GM12878 (cell line): Measurements from ENCODE around the gene PCSK9. TPM values are rescaled to one million over a fixed set of nuclear protein-coding genes. Genes with fewer than 3 reads are reported as not detected.

Source experiments
- ATAC-seq: fragments of 200-7000 bp; cut with Tn5 transposase; 3 replicates; pipeline ENCODE4 v1.9.1; 2020; ENCODE audit warnings: mild to moderate bottlenecking, moderate library complexity
- BruUV-seq: library from RNA; stranded (reverse); fragments of 400-500 nt; replicated peaks from 2 replicates; lab custom pipeline; 2021; lab: Mats Ljungman, UMichigan
- CTCF ChIA-PET: fragments of 300-600 bp; sonication (Branson Sonifier 250); formaldehyde crosslinking; extraction: SDS; loops from one replicate; lab custom pipeline; 2021; ENCODE audit warnings: inconsistent platforms; lab: Yijun Ruan, JAX
- POLR2A ChIA-PET: fragments of 350-600 bp; formaldehyde crosslinking; extraction: SDS; loops from one replicate; lab custom pipeline; 2021; ENCODE audit warnings: inconsistent platforms; lab: Charles Lee
- RAD21 ChIA-PET: fragments of 300-600 bp; sonication (Branson Sonifier 250); formaldehyde crosslinking; loops from one replicate; lab custom pipeline; 2023; ENCODE audit warnings: antibody characterized with exemption; ENCODE audit not compliant: unreplicated experiment; lab: Charles Lee
- SMC1A ChIA-PET: fragments of 300-600 bp; sonication (Branson Sonifier 250); formaldehyde crosslinking; loops from one replicate; lab custom pipeline; 2023; ENCODE audit not compliant: unreplicated experiment, uncharacterized antibody; lab: Charles Lee
- DNase-seq: peaks from one replicate; pipeline ENCODE4 v3.0.0-alpha.2; 2011; ENCODE audit warnings: low read depth, low spot score
- FAIRE-seq: peaks from 3 replicates; lab custom pipeline; 2011; peaks lifted over from hg19 to GRCh38; lab: Jason Lieb, UNC
- H2AFZ ChIP-seq: 2 replicates; pipeline ENCODE4 v1.6.0; 2011; ENCODE audit warnings: low read depth, low read length, control low read depth; ENCODE audit not compliant: control insufficient read depth
- H3K27ac ChIP-seq: 2 replicates; pipeline ENCODE4 v1.5.1; 2011; ENCODE audit warnings: control low read depth; ENCODE audit not compliant: control insufficient read depth, insufficient read depth
- H3K27me3 ChIP-seq, 2 experiments: replicated peaks in 1 of 2; 2 replicates each; pipeline versions ENCODE4 v1.6.0 to v1.6.1; 2011; ENCODE audit warnings: low read length in 1 of 2; ENCODE audit not compliant: control insufficient read depth in 2 of 2, insufficient read depth in 2 of 2
- H3K36me3 ChIP-seq, 2 experiments: 2 replicates each; pipeline ENCODE4 v1.5.1; 2011; ENCODE audit warnings: low read length in 1 of 2; ENCODE audit not compliant: control insufficient read depth in 2 of 2, insufficient read depth in 2 of 2
- H3K4me1 ChIP-seq: 2 replicates; pipeline ENCODE4 v1.6.1; 2011; ENCODE audit warnings: mild to moderate bottlenecking, low read length, moderate library complexity, mixed read lengths; ENCODE audit not compliant: control insufficient read depth, insufficient read depth
- H3K4me2 ChIP-seq: 2 replicates; pipeline ENCODE4 v1.6.0; 2011; ENCODE audit warnings: control low read depth; ENCODE audit not compliant: control insufficient read depth, insufficient read depth
- H3K4me3 ChIP-seq: fragments of 200-600 bp; sonication (generic); 2 replicates; pipeline ENCODE4 v1.5.1; 2016
- H3K79me2 ChIP-seq: 2 replicates; pipeline ENCODE4 v1.6.0; 2011; ENCODE audit warnings: low read length; ENCODE audit not compliant: control insufficient read depth, insufficient read depth
- H3K9ac ChIP-seq: 2 replicates; pipeline ENCODE4 v1.8.0; 2011; ENCODE audit warnings: low read length, control low read depth, mixed read lengths; ENCODE audit not compliant: control insufficient read depth, insufficient read depth
- H3K9me3 ChIP-seq: replicated peaks from 3 replicates; pipeline ENCODE4 v1.5.1; 2011; ENCODE audit warnings: mild to moderate bottlenecking, low read length; ENCODE audit not compliant: control insufficient read depth, insufficient read depth
- H4K20me1 ChIP-seq: 2 replicates; pipeline ENCODE4 v1.6.0; 2011; ENCODE audit not compliant: control insufficient read depth, insufficient read depth
- BMI1 ChIP-seq: fragments of 450-650 bp; IDR thresholded peaks from 2 replicates; pipeline ENCODE4 v1.6.1; 2016; ENCODE audit warnings: mild to moderate bottlenecking, moderate library complexity, borderline replicate concordance
- IRF4 ChIP-seq: IDR thresholded peaks from 2 replicates; pipeline ENCODE4 v1.6.1; 2011; ENCODE audit warnings: low read depth, low read length
- TARDBP ChIP-seq: IDR thresholded peaks from 2 replicates; pipeline ENCODE4 v1.6.1; 2016; ENCODE audit warnings: borderline replicate concordance
- WGBS: methylation state at CpG from one replicate; pipeline ENCODE4 v1.1.6; 2016; ENCODE audit warnings: low lambda C conversion rate; ENCODE audit not compliant: insufficient replicate concordance, insufficient coverage; ENCODE audit errors: missing lambda C conversion rate; 5-methylcytosine and 5-hydroxymethylcytosine counted together
- in situ Hi-C: fragments of 300-500 bp; cut with MboI; formaldehyde crosslinking; loops from 9 replicates; pipeline ENCODE4 v1.14.3; 2018; ENCODE audit warnings: mixed read lengths
- intact Hi-C: fragments of 100-400 bp; cut with micrococcal nuclease; formaldehyde crosslinking; loops from one replicate; pipeline ENCODE4 v1.14.2; 2022; ENCODE audit not compliant: unreplicated experiment
- polyA plus RNA-seq, 11 experiments: library from polyadenylated mRNA; depleted of rRNA in 4 of 11; unstranded in 6 of 11; stranded (reverse) in 5 of 11; fragments of >200 nt; fragmentation: Nextera tagmentation in 4 of 11; fragmentation: Illumina TruSeq in 1 of 11; extraction: Ambion mirVana in 4 of 11; extraction: Trizol in 1 of 11; gene quantifications; 1 replicate in 1 of 11; 2 replicates in 10 of 11; pipeline versions ENCODE4 v1.2.1 to v1.2.3, GENCODE V29; 2011 to 2016; ENCODE audit warnings: inconsistent platforms in 2 of 11, missing spikeins in 2 of 11, low read depth in 1 of 11
- total RNA-seq, 4 experiments: library from RNA; depleted of rRNA in 3 of 4; stranded (reverse); fragments of >200 nt in 3 of 4; fragmentation: Illumina TruSeq in 1 of 4; extraction: Trizol in 1 of 4; gene quantifications; 2 replicates each; pipeline versions ENCODE4 v1.2.1 to v1.2.3, GENCODE V29; 2013 to 2021

Gene PCSK9
- total and polyA plus RNA-seq, 10 of the 15 experiments (the other 5 are each of a cell fraction or from before 2014, with no cell fraction given), result 0.03 to 0.15 TPM; not detected in 8

DNA sequence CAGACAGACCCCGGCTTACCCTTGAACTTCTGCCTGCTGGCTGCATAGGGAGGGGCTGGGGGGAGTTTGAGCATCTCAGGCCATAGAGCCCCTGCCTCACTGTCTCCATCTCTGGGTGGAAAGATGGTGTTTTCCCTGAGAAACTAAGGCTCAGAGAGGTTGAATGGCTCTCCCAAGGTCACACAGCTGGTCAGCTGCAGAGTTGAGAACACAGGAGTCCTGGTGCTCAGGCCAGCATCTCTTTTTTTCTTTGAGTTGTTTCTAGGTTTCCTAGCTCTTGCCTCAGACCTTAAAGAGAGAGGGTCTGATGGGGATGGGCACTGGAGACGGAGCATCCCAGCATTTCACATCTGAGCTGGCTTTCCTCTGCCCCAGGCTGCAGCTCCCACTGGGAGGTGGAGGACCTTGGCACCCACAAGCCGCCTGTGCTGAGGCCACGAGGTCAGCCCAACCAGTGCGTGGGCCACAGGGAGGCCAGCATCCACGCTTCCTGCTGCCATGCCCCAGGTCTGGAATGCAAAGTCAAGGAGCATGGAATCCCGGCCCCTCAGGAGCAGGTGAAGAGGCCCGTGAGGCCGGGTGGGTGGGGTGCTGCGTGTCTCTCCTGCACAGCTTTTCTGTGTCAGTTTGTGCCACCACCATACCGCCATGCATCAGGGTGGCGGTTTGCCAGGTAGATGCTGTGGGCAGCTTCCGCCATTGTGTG lies 21.8 kb downstream of the PCSK9 start:
- H4K20me1 ChIP-seq, result no peaks in the 10 kb centered on the region
- in situ Hi-C loops, result no loop called here
- SMC1A ChIA-PET, result no interaction called here
- H3K36me3 ChIP-seq, result no peaks in the 10 kb centered on the region
- H3K9me3 ChIP-seq, result no peaks in the 10 kb centered on the region
- no peak overlapping the region for H2AFZ ChIP-seq
- POLR2A ChIA-PET, result interaction anchor here (0.6 kb wide), 1 partner anchor 439 kb away, joined by 3 read pairs; no protein-coding TSS in a partner anchor
- 67% methylated on average over 13 of the region's 13 CpGs for WGBS
- no TSS peak for BruUV-seq
- no peaks in the 10 kb centered on the region for H3K27me3 ChIP-seq
- ATAC-seq (no peak), DNase-seq (no peak)
- H3K4me2 ChIP-seq, result no peak overlapping the region
- CTCF ChIA-PET, result interaction anchor here (1.1 to 1.6 kb wide), 2 partner anchors 10 to 217 kb away, joined by 4 to 5 read pairs; no protein-coding TSS in a partner anchor
- H3K79me2 ChIP-seq, result no peaks in the 10 kb centered on the region
- H3K4me1 ChIP-seq, result no peaks in the 10 kb centered on the region
- RAD21 ChIA-PET, result interaction anchor here (1.3 kb wide), 1 partner anchor 39 kb away, joined by 3 read pairs; no protein-coding TSS in a partner anchor
- no peak for TF ChIP-seq IRF4
- TF ChIP-seq, all 136 proteins: peak for 0
- intact Hi-C loops, result no loop called here
- H3K4me3 ChIP-seq, result no peak overlapping the region
- H3K27ac ChIP-seq, result no peak overlapping the region
- H3K9ac ChIP-seq, result no peak overlapping the region
- FAIRE-seq, result no peak

DNA sequence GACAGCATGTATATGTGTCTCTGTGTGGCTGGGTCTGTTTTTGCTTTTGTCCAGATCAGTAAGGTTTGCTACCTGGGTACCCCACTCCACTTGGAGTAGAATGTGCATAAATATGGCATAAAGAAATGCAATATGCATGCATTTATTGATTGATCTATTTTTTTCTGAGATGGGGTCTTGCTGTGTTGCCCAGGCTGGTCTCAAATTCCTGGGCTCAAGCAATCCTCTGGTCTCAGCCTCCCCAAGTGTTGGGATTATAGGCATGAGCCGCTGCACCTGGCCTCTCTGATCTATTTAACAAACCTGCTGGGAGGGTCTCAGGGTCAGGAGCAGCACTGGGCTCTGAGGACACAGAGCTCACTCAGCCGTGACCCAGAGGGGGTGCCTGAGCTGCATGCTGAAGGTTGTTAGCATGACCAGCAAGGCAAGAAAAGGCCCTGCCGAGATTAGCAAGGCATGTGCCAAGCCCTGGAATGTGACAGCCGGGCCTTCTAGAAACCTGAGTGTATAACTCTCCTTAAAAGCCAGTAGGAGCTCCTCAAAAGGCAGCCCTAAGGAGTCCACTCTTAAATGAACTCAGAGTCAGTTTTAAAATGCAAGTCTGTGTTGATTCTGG lies 22.5 kb downstream of the PCSK9 start:
- ChIA-PET RAD21 (interaction anchor here (1.3 kb wide), 1 partner anchor 40 kb away, joined by 3 read pairs; no protein-coding TSS in a partner anchor), CTCF (interaction anchor here (1.0 kb wide), 1 partner anchor 1696 kb away, joined by 3 read pairs; no protein-coding TSS in a partner anchor), SMC1A (no interaction called here), POLR2A (no interaction called here)
- H3K36me3 ChIP-seq, result peaks cover 0 to under 1% of the 10 kb centered on the region in 2 experiments; a peak in 1 of 4 replicates
- no peak overlapping the region for H3K27ac ChIP-seq
- H2AFZ ChIP-seq, result no peak overlapping the region
- no peaks in the 10 kb centered on the region for H4K20me1 ChIP-seq
- no TSS peak for BruUV-seq
- H3K4me2 ChIP-seq, result no peak overlapping the region
- no peaks in the 10 kb centered on the region for H3K9me3 ChIP-seq
- no peaks in the 10 kb centered on the region for H3K27me3 ChIP-seq
- in situ Hi-C loops (no loop called here), intact Hi-C loops (no loop called here)
- no peak for FAIRE-seq
- TF ChIP-seq TARDBP, result no peak
- TF ChIP-seq BMI1, result no peak
- H3K4me3 ChIP-seq, result no peak overlapping the region
- DNase-seq, result no peak
- no peak overlapping the region for H3K9ac ChIP-seq
- no peak for ATAC-seq
- H3K4me1 ChIP-seq, result no peaks in the 10 kb centered on the region
- H3K79me2 ChIP-seq, result no peaks in the 10 kb centered on the region
- 38% methylated on average over 4 of the region's 4 CpGs for WGBS
